Germinal center (tissue), 1 donor: Measurements from ENCODE around the gene CD244.

ENCODE experiments used
- DNase-seq: peaks from one replicate; pipeline ENCODE4 v3.0.0; 2012; ENCODE audit warnings: mixed read lengths, low spot score

CD244 gene

GRCh38 chr1:160844447-160845232 lies 18.0 kb downstream of the CD244 start:
- no peak for DNase-seq

DNA sequence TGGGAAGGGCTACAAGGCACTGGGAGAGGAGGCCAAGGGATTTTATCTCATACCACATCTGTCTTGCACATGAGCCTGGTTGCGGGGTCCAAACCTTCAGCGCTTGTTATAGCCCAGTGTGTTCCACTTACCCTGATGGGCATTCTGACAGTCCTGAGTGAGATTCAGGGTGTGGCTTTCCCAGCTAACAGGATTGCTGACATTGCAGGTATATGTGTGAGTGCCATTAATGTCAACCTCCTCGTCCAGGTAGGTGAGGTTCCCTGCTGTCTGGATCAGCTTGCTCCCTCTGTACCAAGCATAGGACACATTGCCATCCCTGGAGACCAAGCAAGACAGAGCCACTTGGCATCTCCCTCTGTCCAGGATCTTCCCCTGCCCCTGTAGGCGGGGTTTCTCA lies 21.6 kb downstream of the CD244 start:
- DNase-seq, result no peak

GRCh38 chr1:160839746-160840145 lies 22.9 kb downstream of the CD244 start:
- DNase-seq, result no peak

DNA sequence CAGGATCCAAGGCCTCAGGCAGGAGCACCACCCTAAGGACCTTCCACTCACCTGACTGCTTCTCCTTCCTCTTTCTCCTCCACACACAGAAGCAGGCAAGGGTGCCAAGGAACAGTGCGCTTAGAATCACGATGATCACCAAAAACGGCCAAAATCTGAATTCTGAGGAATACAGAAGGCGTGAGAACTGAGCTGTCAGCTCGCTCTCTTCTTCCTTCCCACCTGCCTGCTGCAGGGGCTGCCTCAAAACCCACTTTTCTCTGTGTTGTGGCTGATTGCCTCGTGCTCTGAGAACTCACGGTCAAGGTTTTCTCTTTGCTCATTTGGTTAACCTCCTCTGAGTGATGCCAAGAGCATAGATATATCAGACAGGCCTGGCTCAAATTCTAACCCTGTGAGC lies 23.8 kb downstream of the CD244 start:
- no peak for DNase-seq

GRCh38 chr1:160837558-160838205 lies 25.0 kb downstream of the CD244 start:
- peak; percentile 85 for DNase-seq

DNA sequence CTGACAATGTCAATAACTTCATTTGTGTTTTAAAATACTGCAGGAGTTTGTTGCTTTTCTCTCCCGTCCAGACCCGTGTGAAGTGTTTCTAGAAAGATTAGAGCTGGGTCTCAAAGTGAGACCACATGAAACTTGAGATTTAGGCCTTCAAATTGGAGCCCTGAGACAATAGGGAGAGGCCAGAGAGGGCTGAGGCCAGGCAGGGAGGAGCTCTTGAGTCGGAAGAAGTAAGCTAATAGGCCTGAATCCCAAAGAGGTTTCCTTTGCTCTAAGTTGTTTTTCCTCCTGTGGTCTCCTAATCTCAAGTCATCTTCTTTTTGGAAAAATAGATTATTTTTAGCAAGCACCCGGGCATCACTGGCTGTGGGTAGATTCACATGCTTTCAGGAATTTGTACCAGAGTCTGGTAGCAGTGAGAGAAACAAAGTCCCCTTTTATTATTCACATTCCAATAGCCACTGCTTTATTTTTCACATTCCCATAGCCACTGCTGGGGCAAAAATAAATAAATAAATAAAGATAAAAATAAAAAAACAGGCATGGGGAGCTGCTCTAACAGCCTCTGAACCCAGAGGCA lies 25.6 kb downstream of the CD244 start:
- no peak for DNase-seq

DNA sequence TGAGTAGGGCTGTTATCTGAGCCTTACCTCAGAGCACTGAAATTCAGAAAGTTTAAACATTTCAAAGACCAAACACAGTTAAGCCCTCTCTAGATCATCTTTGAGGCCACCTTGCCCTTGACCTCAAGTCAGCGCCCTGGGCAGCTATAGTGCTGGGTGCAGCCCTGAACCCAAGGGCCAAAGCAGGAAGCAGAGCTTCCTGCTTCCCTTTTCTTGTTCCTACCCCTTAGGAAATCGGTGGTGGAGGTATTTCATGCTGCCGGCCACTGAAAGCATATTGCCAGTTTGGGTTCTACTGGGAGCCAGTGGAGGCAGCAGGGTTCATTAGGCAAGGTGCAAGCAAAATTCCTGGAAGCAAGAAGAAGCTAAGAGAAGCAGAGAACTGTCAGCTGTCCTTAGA lies 26.1 kb downstream of the CD244 start:
- no peak for DNase-seq

DNA sequence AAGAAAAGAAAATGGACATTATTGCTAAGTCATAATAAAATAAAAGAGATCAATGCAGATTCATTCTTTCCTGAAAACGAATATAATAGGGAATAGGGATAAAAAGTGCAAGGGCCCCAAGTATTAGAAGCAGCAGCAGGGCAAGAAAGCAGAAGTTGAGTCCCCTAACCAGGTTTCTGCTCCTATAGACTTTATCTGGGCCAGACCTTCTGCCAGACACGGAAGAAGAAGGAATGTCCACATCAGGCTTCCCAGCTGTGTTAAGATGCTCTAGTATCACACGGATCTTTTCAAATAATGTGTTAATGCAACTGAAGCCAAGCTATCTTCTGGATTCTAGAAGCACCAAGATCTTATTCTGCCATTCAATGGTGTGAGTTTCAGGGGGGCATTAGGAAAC lies 26.9 kb downstream of the CD244 start:
- no peak for DNase-seq

DNA sequence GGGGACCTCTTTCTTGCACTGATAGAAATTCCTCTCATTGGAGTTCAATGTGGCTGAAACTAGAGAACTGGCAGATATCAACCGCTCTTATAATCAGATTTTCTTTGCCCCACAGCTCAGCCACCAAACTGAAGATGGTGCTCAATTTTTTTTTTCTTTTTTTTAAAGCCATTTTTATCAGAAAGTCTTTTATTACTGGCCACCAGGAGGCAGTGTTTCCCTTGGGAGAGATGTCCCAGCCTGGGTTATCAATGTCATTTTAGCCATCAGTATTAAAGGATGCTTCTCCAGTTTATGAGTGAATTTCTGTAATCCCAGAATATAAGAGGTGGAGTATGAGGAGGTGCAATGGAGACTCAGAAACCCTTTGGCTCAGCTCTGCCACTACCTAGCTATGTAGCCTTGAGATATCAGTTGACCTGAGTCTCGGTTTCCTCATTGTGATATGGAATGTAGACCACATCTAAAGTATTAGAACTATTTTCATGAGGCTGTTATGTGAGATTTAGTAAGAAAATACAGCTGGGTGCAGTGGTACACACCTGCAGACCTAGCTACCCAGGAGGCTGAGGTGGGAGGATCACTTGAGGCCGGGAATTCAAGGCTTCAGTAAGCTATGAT lies 27.6 kb downstream of the CD244 start:
- peak; percentile 11 for DNase-seq

GRCh38 chr1:160830321-160831153 lies 32.1 kb downstream of the CD244 start:
- DNase-seq, result peak; percentile 47

DNA sequence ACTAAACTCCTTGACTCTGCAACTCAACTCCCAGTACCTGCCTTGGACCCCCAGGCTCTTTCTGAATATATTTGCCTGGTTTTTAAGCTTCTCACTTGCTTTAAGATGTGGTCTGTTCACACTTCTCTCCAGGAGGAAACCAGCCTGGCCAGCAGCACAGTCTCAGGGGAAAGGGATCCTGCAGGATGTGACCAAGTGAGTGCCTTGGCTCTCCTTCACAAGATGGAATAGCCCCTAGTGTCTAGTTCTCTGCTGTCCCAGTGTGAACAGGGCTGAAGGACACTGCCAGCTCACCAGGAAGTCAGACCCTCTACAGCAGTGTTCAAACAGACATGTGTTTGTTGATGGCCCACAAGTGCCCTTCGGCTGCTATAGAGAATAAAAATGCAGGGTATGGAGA lies 32.9 kb downstream of the CD244 start:
- no peak for DNase-seq

DNA sequence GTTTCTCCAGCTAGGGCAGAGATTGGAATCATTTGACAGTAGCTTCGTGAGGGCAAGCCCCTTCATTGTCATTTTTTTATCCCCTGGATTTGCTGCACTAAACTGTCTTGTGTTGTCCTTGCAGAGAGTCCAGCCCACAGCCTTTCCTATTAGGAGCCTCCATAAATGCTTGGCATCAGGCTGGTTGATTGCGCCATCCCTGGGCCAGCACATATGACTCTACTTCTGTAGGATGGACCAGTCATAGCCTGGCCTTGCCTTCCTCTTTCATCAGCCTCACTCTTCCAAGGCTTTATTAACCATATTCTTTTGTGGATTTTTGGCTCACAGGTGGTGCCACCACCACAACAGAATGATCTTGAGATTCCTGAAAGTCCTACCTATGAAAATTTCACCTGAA lies 35.3 kb downstream of the CD244 start:
- DNase-seq, result no peak

- no peak for DNase-seq
These were observed 36.1 kb downstream of the CD244 start for GRCh38 chr1:160826546-160826945.

GRCh38 chr1:160823296-160823695 lies 39.4 kb downstream of the CD244 start:
- DNase-seq, result no peak

GRCh38 chr1:160821627-160822026 lies 41.1 kb downstream of the CD244 start:
- no peak for DNase-seq

- DNase-seq, result no peak
These were observed 43.5 kb downstream of the CD244 start for GRCh38 chr1:160819186-160819585.

DNA sequence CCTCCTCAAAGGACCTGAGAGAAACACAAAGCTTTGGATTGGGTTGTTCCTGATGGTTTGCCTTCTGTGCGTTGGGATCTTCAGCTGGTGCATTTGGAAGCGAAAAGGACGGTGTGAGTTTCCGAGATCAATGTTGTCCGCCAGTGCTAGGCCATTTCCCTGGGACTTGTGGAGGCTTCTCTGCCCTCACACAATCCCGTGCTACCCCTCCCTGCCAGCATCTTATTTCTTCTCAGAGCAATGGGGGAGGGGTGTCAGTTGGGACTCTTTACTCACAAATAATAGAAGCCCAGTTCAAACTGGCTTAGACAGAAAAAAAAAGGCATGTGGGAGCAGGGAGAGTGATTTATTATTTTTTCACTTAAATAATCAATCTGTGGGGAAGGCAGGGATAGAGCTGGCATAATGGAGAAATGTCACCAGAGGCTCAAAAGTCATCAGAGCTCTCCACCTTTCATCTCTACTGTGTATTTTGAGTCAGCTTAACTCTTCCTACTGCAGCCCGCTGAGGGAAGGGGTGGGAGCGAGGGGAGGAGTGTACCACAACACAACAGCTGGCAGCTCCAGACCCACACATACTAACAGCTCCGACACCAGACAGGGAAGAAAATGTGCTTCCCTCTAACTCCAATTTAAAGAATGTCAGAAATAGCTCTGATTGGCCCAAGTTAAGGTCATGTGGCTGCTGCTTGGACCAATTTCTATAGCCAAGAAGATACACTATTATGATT lies 44.3 kb downstream of the CD244 start:
- no peak for DNase-seq

GRCh38 chr1:160814856-160815255 lies 47.8 kb downstream of the CD244 start:
- DNase-seq, result no peak

- no peak for DNase-seq
These were observed 48.4 kb downstream of the CD244 start for GRCh38 chr1:160814316-160814715.

GRCh38 chr1:160813215-160813614 lies 49.5 kb downstream of the CD244 start:
- no peak for DNase-seq

DNA sequence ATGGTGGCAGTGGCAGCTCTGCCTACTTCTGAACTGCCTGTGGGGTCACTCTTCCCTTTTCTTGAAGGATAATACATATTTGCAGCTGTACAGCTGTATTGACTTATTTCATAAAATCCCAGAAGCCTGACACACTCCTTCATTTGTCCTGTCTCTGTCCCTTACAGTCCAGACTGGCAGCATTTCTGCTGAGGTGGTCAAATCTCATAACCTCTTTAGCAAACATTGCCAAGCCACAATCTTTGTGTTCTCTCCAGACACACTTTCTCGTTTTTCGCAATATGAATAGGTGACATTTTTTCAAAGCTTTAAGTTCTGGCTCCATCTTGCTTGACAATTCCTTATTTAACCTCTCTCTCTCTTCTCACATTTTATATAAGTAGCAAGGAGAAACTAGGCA lies 51.5 kb downstream of the CD244 start:
- no peak for DNase-seq
